ENCODE measurements around the gene CLCA1. TPM values are rescaled to one million over a fixed set of nuclear protein-coding genes. Genes with fewer than 3 reads are reported as not detected.

Gene CLCA1
- total and polyA plus RNA-seq, 10 of the 15 experiments (the other 5 are each of a cell fraction or from before 2014, with no cell fraction given): 0.13 TPM; not detected in 9

DNA sequence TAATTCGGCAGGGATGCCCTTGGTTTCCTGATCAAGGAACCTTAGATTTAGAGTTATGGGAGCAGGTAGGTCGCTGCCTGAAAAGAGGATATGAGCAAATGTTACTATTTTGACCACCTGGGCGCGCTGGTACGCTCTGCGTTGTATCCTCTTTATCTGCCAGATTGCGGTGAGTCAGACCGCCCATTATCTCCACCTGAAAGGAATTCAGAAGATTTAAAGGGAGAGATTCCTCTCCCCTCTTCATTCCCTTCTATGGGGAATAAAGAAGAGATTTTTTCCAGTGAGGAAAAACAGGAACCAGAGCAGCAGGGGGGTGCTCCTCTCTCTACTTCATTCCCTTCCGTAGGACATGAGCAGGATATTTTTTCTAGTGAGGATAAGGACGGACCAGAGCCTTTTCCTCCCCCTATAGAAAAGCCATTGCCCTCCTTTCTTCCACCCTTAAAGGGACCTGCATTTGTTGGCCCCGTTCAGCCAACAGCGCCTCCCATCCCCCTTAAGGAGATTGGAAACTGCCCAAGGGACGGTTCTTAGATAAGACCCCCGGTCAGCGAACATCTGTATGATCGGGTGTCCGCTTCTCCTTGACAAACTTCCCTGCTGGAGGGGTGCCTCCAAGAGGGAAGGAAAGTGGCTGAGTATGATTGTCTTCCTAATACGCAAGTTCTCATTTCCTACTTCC is 34.1 kb downstream of the CLCA1 start:
- ATAC-seq: peak; percentile 78
- peak overlapping the region; percentile 83 for H3K4me2 ChIP-seq (ENCODE audit: control insufficient read depth, insufficient read depth)
- in situ Hi-C loops (cut with MboI): loop anchor here (5.0 to 25.0 kb wide), 2 partner anchors 121 to 584 kb away; no protein-coding TSS in a partner anchor
- 0 out of 2 replicates have a peak, but pooled peaks have one; percentile 17 for TF ChIP-seq FOXM1 (IDR thresholded peaks at IDR 0.05; ENCODE audit: low read depth, low read length)
- TF ChIP-seq USF2 (IDR thresholded peaks at IDR 0.05; ENCODE audit: borderline replicate concordance, low read depth, low read length): no peak
- no peak for TF ChIP-seq IRF3 (IDR thresholded peaks at IDR 0.05)
- no peak for TF ChIP-seq RAD21 (IDR thresholded peaks at IDR 0.05; ENCODE audit: insufficient read depth, low read depth, low read length)
- no peak for TF ChIP-seq KAT2A (conservative IDR thresholded peaks at IDR 0.05; ENCODE audit: control insufficient read depth, low read depth, low read length)
- TF ChIP-seq, protein P1, sequence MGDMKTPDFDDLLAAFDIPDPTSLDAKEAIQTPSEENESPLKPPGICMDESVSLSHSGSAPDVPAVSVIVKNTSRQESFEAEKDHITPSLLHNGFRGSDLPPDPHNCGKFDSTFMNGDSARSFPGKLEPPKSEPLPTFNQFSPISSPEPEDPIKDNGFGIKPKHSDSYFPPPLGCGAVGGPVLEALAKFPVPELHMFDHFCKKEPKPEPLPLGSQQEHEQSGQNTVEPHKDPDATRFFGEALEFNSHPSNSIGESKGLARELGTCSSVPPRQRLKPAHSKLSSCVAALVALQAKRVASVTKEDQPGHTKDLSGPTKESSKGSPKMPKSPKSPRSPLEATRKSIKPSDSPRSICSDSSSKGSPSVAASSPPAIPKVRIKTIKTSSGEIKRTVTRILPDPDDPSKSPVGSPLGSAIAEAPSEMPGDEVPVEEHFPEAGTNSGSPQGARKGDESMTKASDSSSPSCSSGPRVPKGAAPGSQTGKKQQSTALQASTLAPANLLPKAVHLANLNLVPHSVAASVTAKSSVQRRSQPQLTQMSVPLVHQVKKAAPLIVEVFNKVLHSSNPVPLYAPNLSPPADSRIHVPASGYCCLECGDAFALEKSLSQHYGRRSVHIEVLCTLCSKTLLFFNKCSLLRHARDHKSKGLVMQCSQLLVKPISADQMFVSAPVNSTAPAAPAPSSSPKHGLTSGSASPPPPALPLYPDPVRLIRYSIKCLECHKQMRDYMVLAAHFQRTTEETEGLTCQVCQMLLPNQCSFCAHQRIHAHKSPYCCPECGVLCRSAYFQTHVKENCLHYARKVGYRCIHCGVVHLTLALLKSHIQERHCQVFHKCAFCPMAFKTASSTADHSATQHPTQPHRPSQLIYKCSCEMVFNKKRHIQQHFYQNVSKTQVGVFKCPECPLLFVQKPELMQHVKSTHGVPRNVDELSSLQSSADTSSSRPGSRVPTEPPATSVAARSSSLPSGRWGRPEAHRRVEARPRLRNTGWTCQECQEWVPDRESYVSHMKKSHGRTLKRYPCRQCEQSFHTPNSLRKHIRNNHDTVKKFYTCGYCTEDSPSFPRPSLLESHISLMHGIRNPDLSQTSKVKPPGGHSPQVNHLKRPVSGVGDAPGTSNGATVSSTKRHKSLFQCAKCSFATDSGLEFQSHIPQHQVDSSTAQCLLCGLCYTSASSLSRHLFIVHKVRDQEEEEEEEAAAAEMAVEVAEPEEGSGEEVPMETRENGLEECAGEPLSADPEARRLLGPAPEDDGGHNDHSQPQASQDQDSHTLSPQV (IDR thresholded peaks at IDR 0.05): no peak
- no peak for TF ChIP-seq CBX5 (IDR thresholded peaks at IDR 0.05; ENCODE audit: low read depth)
- TF ChIP-seq ZBED1 (IDR thresholded peaks at IDR 0.05; ENCODE audit: borderline replicate concordance): no peak
- no peak for TF ChIP-seq PRDM15 (CRISPR knock-in tag; IDR thresholded peaks at IDR 0.05)
- TF ChIP-seq SPI1 (IDR thresholded peaks at IDR 0.05; ENCODE audit: borderline replicate concordance, insufficient read depth, low read depth, low read length): peak; percentile 8; the same call in 1 of the 2 replicates
- no peak for TF ChIP-seq MYB (IDR thresholded peaks at IDR 0.05; ENCODE audit: borderline replicate concordance, low read depth, low read length)

More for the DNA sequence above, 34.1 kb downstream of the CLCA1 start:
- ChIA-PET CTCF (interaction anchor here (0.7 to 11.1 kb wide), 19 partner anchors 9 to 519 kb away, joined by 3 to 104 read pairs (median 7); partner anchors contain the start of gene ODF2L), POLR2A (no interaction called here), RAD21 (ENCODE audit: unreplicated experiment) (interaction anchor here (1.0 to 1.7 kb wide), 2 partner anchors 86 to 118 kb away, joined by 4 read pairs; no protein-coding TSS in a partner anchor), SMC1A (ENCODE audit: uncharacterized antibody, unreplicated experiment) (interaction anchor here (0.8 to 2.5 kb wide), 9 partner anchors 12 to 241 kb away, joined by 3 to 16 read pairs (median 5); no protein-coding TSS in a partner anchor)
- Histone ChIP-seq H4K20me1 (ENCODE audit: control insufficient read depth, insufficient read depth) (no peaks in the 10 kb centered on the region), H2AFZ (ENCODE audit: control insufficient read depth, low read depth, low read length) (peak overlapping the region; percentile 98), H3K9ac (ENCODE audit: control insufficient read depth, insufficient read depth, low read length) (no peak overlapping the region; the same call in 1 of the 2 replicates), H3K9me3 (replicated peaks; ENCODE audit: control insufficient read depth, insufficient read depth, low read length) (no peaks in the 10 kb centered on the region), H3K4me3 (peak overlapping the region; percentile 67), H3K79me2 (ENCODE audit: control insufficient read depth, insufficient read depth, low read length) (no peaks in the 10 kb centered on the region), H3K27me3 (replicated peaks in 1 of 2; ENCODE audit: control insufficient read depth in 2 of 2, insufficient read depth in 2 of 2, low read length in 1 of 2) (peaks cover 0 to 2% of the 10 kb centered on the region in 2 experiments; a peak in 3 of 4 replicates), H3K4me1 (ENCODE audit: control insufficient read depth, insufficient read depth, low read length) (no peaks in the 10 kb centered on the region), H3K36me3 (ENCODE audit: control insufficient read depth in 2 of 2, insufficient read depth in 2 of 2, low read length in 1 of 2) (no peaks in the 10 kb centered on the region), H3K27ac (ENCODE audit: control insufficient read depth, insufficient read depth) (no peak overlapping the region)
- DNase-seq (ENCODE audit: low read depth, low spot score) (no peak), FAIRE-seq (no peak)
- intact Hi-C loops (cut with micrococcal nuclease; ENCODE audit: unreplicated experiment): loop anchor here (1.0 to 10.0 kb wide), 6 partner anchors 29 to 582 kb away; partner anchors contain the start of gene SH3GLB1
- WGBS (ENCODE audit: insufficient coverage, insufficient replicate concordance, low lambda C conversion rate, missing lambda C conversion rate): 20% methylated on average over 13 of the region's 18 CpGs
- no TSS peak for BruUV-seq (replicated peaks)

All from GM12878 (cell line).